SKM-1 (cell line): Measurements from ENCODE around the gene SYT1.

Experiments
- DNase-seq: peaks from one replicate; lab custom pipeline; 2025; ENCODE audit not compliant: unreplicated experiment; lab: John Stamatoyannopoulos, UW

Gene SYT1

GRCh38 chr12:78891646-78892353 is 27.2 kb downstream of the SYT1 start:
- no peak for DNase-seq

GRCh38 chr12:78898416-78898815 is 33.8 kb downstream of the SYT1 start:
- DNase-seq: no peak

GRCh38 chr12:78914859-78915331 is 50.3 kb downstream of the SYT1 start:
- no peak for DNase-seq

- DNase-seq: no peak
These were observed 52.4 kb downstream of the SYT1 start for GRCh38 chr12:78916845-78917480.

GRCh38 chr12:78917513-78917912 is 52.9 kb downstream of the SYT1 start:
- no peak for DNase-seq

- DNase-seq: no peak
These were observed 53.7 kb downstream of the SYT1 start for GRCh38 chr12:78918268-78918667.

GRCh38 chr12:78928200-78929074 is 63.9 kb downstream of the SYT1 start:
- DNase-seq: no peak

GRCh38 chr12:78929075-78929418 is 64.5 kb downstream of the SYT1 start:
- no peak for DNase-seq

GRCh38 chr12:78931466-78931990 is 67.0 kb downstream of the SYT1 start:
- DNase-seq: no peak

- no peak for DNase-seq
These were observed 68.4 kb downstream of the SYT1 start for GRCh38 chr12:78933014-78933413.

GRCh38 chr12:78938341-78939084 is 73.9 kb downstream of the SYT1 start:
- DNase-seq: no peak

GRCh38 chr12:78949532-78949931 is 85.0 kb downstream of the SYT1 start:
- no peak for DNase-seq

- no peak for DNase-seq
These were observed 87.4 kb downstream of the SYT1 start for GRCh38 chr12:78951803-78952551.

- no peak for DNase-seq
These were observed 88.0 kb downstream of the SYT1 start for GRCh38 chr12:78952552-78952929.

GRCh38 chr12:78958941-78959340 is 94.4 kb downstream of the SYT1 start:
- DNase-seq: no peak

- DNase-seq: no peak
These were observed 95.0 kb downstream of the SYT1 start for GRCh38 chr12:78959556-78959955.

- DNase-seq: no peak
These were observed 96.6 kb downstream of the SYT1 start for GRCh38 chr12:78961171-78961570.

GRCh38 chr12:78963439-78964227 is 99.1 kb downstream of the SYT1 start:
- no peak for DNase-seq

GRCh38 chr12:78964521-78964920 is 99.9 kb downstream of the SYT1 start:
- DNase-seq: no peak
